Measurements from ENCODE around the gene KSR1. TPM values are rescaled to one million over a fixed set of nuclear protein-coding genes. Genes with fewer than 3 reads are reported as not detected.

Gene KSR1
- total RNA-seq, 1 donor from 2014 or later: 90.2 TPM

DNA sequence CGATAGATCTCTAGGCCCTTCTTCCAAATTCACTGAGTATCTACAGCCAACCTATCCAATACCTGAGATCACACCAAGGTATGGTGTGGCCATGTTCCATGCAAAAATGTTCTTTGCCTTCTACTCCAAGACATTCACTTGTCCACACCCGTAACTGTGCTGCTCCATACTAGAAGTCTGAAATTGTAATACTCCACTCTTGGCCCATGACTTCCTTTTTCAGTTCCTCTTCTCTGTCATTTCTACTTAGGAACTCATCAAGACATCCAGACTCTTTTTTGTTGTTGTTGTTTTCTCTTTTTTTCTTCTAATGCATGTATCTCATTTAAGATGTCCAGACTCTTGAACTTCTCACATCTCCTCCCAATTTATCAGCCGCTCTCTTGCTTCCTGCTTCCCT, 42.5 kb upstream of the KSR1 start:
- H3K27me3 Mint-ChIP-seq (ENCODE audit: low read depth, unreplicated experiment): peaks cover 15% of the 10 kb centered on the region
- FAIRE-seq: no peak
- H3K9ac ChIP-seq (ENCODE audit: low read length): no peak overlapping the region

DNA sequence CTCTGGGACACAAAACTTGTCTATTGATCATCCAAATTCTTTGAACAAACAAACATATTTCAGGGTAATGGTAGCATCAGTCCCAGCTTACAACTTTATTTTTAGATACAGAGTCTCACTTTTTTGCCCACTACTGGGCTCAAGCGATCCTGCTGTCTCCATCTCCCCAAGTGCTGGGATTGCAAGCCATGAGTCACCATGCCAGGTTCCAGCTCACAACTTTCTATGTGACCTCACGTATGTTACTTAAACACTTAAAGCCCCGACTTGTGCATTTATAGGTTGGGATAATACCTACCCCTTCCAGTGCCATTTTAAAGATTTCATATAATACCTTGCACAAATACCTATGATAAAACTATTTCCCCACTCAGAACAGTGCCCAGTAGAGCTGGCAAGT, 42.0 kb upstream of the KSR1 start:
- Histone ChIP-seq H3K27ac (ENCODE audit: low read depth, low read length) (no peak overlapping the region), H3K79me2 (ENCODE audit: insufficient read depth, low read length) (no peaks in the 10 kb centered on the region), H2AFZ (ENCODE audit: low read depth, low read length) (no peak overlapping the region), H3K27me3 (ENCODE audit: insufficient read depth, low read length) (peaks cover 2% of the 10 kb centered on the region), H3K9ac (ENCODE audit: low read length) (no peak overlapping the region), H3K4me1 (ENCODE audit: insufficient read depth, low read length) (no peaks in the 10 kb centered on the region), H3K9me3 (ENCODE audit: insufficient read depth, low read depth, low read length) (no peaks in the 10 kb centered on the region), H3K4me2 (ENCODE audit: low read length) (no peak overlapping the region), H4K20me1 (ENCODE audit: insufficient read depth, low read length) (no peaks in the 10 kb centered on the region), H3K36me3 (ENCODE audit: insufficient read depth, low read length) (no peaks in the 10 kb centered on the region), H3K4me3 (ENCODE audit: insufficient read depth, low read depth, low read length) (no peak overlapping the region)
- H3K36me3 Mint-ChIP-seq (ENCODE audit: low read depth, unreplicated experiment): no peaks in the 10 kb centered on the region
- H3K4me3 Mint-ChIP-seq (ENCODE audit: unreplicated experiment): no peak overlapping the region
- peaks cover 16% of the 10 kb centered on the region for H3K27me3 Mint-ChIP-seq (ENCODE audit: low read depth, unreplicated experiment)
- no peaks in the 10 kb centered on the region for H3K4me1 Mint-ChIP-seq (ENCODE audit: low read depth, unreplicated experiment)
- peak; percentile 10 for DNase-seq (ENCODE audit: low read depth)
- H3K9me3 Mint-ChIP-seq (ENCODE audit: unreplicated experiment): peaks cover under 1% of the 10 kb centered on the region
- no peak overlapping the region for H3K27ac Mint-ChIP-seq (ENCODE audit: unreplicated experiment)
- no peak for FAIRE-seq
- TF ChIP-seq, protein P1, sequence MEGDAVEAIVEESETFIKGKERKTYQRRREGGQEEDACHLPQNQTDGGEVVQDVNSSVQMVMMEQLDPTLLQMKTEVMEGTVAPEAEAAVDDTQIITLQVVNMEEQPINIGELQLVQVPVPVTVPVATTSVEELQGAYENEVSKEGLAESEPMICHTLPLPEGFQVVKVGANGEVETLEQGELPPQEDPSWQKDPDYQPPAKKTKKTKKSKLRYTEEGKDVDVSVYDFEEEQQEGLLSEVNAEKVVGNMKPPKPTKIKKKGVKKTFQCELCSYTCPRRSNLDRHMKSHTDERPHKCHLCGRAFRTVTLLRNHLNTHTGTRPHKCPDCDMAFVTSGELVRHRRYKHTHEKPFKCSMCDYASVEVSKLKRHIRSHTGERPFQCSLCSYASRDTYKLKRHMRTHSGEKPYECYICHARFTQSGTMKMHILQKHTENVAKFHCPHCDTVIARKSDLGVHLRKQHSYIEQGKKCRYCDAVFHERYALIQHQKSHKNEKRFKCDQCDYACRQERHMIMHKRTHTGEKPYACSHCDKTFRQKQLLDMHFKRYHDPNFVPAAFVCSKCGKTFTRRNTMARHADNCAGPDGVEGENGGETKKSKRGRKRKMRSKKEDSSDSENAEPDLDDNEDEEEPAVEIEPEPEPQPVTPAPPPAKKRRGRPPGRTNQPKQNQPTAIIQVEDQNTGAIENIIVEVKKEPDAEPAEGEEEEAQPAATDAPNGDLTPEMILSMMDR (IDR thresholded peaks at IDR 0.05; ENCODE audit: insufficient read depth, low read depth, low read length): no peak

More for the DNA sequence above, 42.5 kb upstream of the KSR1 start:
- Histone ChIP-seq H3K4me1 (ENCODE audit: insufficient read depth, low read length) (peaks cover 2% of the 10 kb centered on the region), H2AFZ (ENCODE audit: low read depth, low read length) (no peak overlapping the region), H4K20me1 (ENCODE audit: insufficient read depth, low read length) (no peaks in the 10 kb centered on the region), H3K27ac (ENCODE audit: low read depth, low read length) (no peak overlapping the region), H3K79me2 (ENCODE audit: insufficient read depth, low read length) (no peaks in the 10 kb centered on the region), H3K4me3 (ENCODE audit: insufficient read depth, low read depth, low read length) (no peak overlapping the region), H3K27me3 (ENCODE audit: insufficient read depth, low read length) (peaks cover 2% of the 10 kb centered on the region), H3K9me3 (ENCODE audit: insufficient read depth, low read depth, low read length) (no peaks in the 10 kb centered on the region), H3K36me3 (ENCODE audit: insufficient read depth, low read length) (no peaks in the 10 kb centered on the region), H3K4me2 (ENCODE audit: low read length) (no peak overlapping the region)
- Mint-ChIP-seq H3K4me3 (ENCODE audit: unreplicated experiment) (no peak overlapping the region), H3K36me3 (ENCODE audit: low read depth, unreplicated experiment) (no peaks in the 10 kb centered on the region), H3K27ac (ENCODE audit: unreplicated experiment) (no peak overlapping the region), H3K9me3 (ENCODE audit: unreplicated experiment) (no peaks in the 10 kb centered on the region), H3K4me1 (ENCODE audit: low read depth, unreplicated experiment) (peaks cover 1% of the 10 kb centered on the region)
- TF ChIP-seq, protein P1 (IDR thresholded peaks at IDR 0.05; ENCODE audit: insufficient read depth, low read depth, low read length): no peak
- TF ChIP-seq EZH2 (IDR thresholded peaks at IDR 0.05; ENCODE audit: insufficient read depth, low read length): no peak
- DNase-seq (ENCODE audit: low read depth): no peak

DNA sequence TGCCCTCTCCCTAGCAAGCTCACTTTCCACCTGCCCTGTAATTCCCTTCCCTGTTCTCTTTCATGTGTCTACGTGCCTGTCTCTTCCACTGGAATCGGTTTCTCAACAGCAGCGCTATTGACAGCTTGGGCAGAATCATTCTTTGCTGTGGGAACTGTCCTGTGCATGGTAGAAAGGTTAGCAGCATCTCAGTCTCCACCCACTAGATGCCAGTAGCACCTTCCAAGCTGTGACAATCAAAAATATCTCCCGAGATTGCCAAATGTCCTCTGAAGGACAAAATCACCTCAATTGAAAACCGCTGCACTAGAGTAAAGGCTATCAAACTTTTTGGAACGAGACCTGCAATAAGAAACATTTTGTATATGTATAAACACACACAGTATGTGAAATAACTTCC, 41.6 kb upstream of the KSR1 start:
- H3K4me2 ChIP-seq (ENCODE audit: low read length): no peak overlapping the region
- no peaks in the 10 kb centered on the region for H3K79me2 ChIP-seq (ENCODE audit: insufficient read depth, low read length)
- H3K9ac ChIP-seq (ENCODE audit: low read length): no peak overlapping the region
- no peaks in the 10 kb centered on the region for H3K4me1 Mint-ChIP-seq (ENCODE audit: low read depth, unreplicated experiment)
- peaks cover 2% of the 10 kb centered on the region for H3K27me3 ChIP-seq (ENCODE audit: insufficient read depth, low read length)
- no peak overlapping the region for H3K27ac ChIP-seq (ENCODE audit: low read depth, low read length)
- no peaks in the 10 kb centered on the region for H3K36me3 ChIP-seq (ENCODE audit: insufficient read depth, low read length)
- TF ChIP-seq EZH2 (IDR thresholded peaks at IDR 0.05; ENCODE audit: insufficient read depth, low read length): no peak
- FAIRE-seq (no peak), DNase-seq (ENCODE audit: low read depth) (no peak)
- H3K4me3 Mint-ChIP-seq (ENCODE audit: unreplicated experiment): no peak overlapping the region
- H3K27me3 Mint-ChIP-seq (ENCODE audit: low read depth, unreplicated experiment): peaks cover 16% of the 10 kb centered on the region
- H3K9me3 Mint-ChIP-seq (ENCODE audit: unreplicated experiment): peaks cover 2% of the 10 kb centered on the region
- no peak overlapping the region for H2AFZ ChIP-seq (ENCODE audit: low read depth, low read length)
- no peaks in the 10 kb centered on the region for H3K9me3 ChIP-seq (ENCODE audit: insufficient read depth, low read depth, low read length)
- H3K36me3 Mint-ChIP-seq (ENCODE audit: low read depth, unreplicated experiment): no peaks in the 10 kb centered on the region
- H3K4me3 ChIP-seq (ENCODE audit: insufficient read depth, low read depth, low read length): no peak overlapping the region
- H3K4me1 ChIP-seq (ENCODE audit: insufficient read depth, low read length): no peaks in the 10 kb centered on the region
- no peak overlapping the region for H3K27ac Mint-ChIP-seq (ENCODE audit: unreplicated experiment)
- H4K20me1 ChIP-seq (ENCODE audit: insufficient read depth, low read length): no peaks in the 10 kb centered on the region
